Endothelial cell of umbilical vein (primary cell): Measurements from ENCODE around the gene PLXDC2. TPM values are rescaled to one million over a fixed set of nuclear protein-coding genes. Genes with fewer than 3 reads are reported as not detected.

Experiments used
- BruUV-seq: library from RNA; stranded (reverse); fragments of 400-500 nt; replicated peaks from 2 replicates; lab custom pipeline; 2021; lab: Mats Ljungman, UMichigan
- CTCF ChIA-PET: fragments of 300-600, 350-600 bp; sonication (Branson Sonifier 250); formaldehyde crosslinking; loops from one replicate; lab custom pipeline; 2021; ENCODE audit warnings: antibody characterized with exemption, inconsistent platforms; lab: Charles Lee
- POLR2A ChIA-PET: fragments of 300-600, 350-600 bp; sonication (Branson Sonifier 250); formaldehyde crosslinking; loops from one replicate; lab custom pipeline; 2021; ENCODE audit warnings: antibody characterized with exemption, inconsistent platforms; lab: Charles Lee
- DNase-seq: peaks from one replicate; pipeline ENCODE4 v3.0.0-alpha.2; 2011; ENCODE audit warnings: low read depth, low spot score
- FAIRE-seq: peaks from 2 replicates; lab custom pipeline; 2011; peaks lifted over from hg19 to GRCh38; lab: Jason Lieb, UNC
- H2AFZ ChIP-seq: 2 replicates; pipeline ENCODE4 v1.6.0; 2012; ENCODE audit warnings: low read depth, low read length, control low read depth, inconsistent platforms
- H3K27ac ChIP-seq: 2 replicates; pipeline ENCODE4 v1.5.1; 2011; ENCODE audit warnings: low read depth, mild to moderate bottlenecking, control low read depth, low read length, moderate library complexity; ENCODE audit not compliant: insufficient read depth
- H3K27me3 ChIP-seq, 2 experiments: 2 replicates each; pipeline versions ENCODE4 v1.6.0 to v1.6.1; 2011; ENCODE audit warnings: low read length in 2 of 2, mixed read lengths in 1 of 2; ENCODE audit not compliant: control insufficient read depth in 2 of 2, insufficient read depth in 2 of 2
- H3K36me3 ChIP-seq, 2 experiments: 2 replicates in 1 of 2; 3 replicates in 1 of 2; pipeline ENCODE4 v1.5.1; 2011; ENCODE audit warnings: low read length in 2 of 2, mild to moderate bottlenecking in 1 of 2, moderate library complexity in 1 of 2; ENCODE audit not compliant: control insufficient read depth in 2 of 2, insufficient read depth in 2 of 2; ENCODE audit errors: extremely low read depth in 1 of 2
- H3K4me1 ChIP-seq: 3 replicates; pipeline ENCODE4 v1.5.1; 2011; ENCODE audit warnings: mild to moderate bottlenecking, low read length; ENCODE audit not compliant: control insufficient read depth, insufficient read depth; ENCODE audit errors: extremely low read depth
- H3K4me2 ChIP-seq: 2 replicates; pipeline ENCODE4 v1.6.1; 2011; ENCODE audit warnings: low read length, control low read depth, mixed read lengths; ENCODE audit not compliant: insufficient read depth
- H3K4me3 ChIP-seq, 3 experiments: fragments of 200-600 bp in 1 of 3; sonication (generic), shearing (Covaris generic) in 1 of 3; replicated peaks in 1 of 3; 2 replicates each; pipeline ENCODE4 v1.5.1; 2011 to 2016; ENCODE audit warnings: control low read depth in 3 of 3, low read length in 3 of 3, mild to moderate bottlenecking in 2 of 3, inconsistent platforms in 1 of 3, low read depth in 1 of 3, moderate library complexity in 1 of 3; ENCODE audit not compliant: insufficient read depth in 1 of 3
- H3K79me2 ChIP-seq: 2 replicates; pipeline ENCODE4 v1.6.0; 2012; ENCODE audit warnings: low read length, inconsistent platforms; ENCODE audit not compliant: control insufficient read depth, insufficient read depth
- H3K9ac ChIP-seq: replicated peaks from 2 replicates; pipeline ENCODE3; 2011; ENCODE audit warnings: low read length, control low read depth; ENCODE audit not compliant: insufficient read depth; ENCODE audit errors: extremely low read depth
- H3K9me1 ChIP-seq: replicated peaks from 3 replicates; pipeline ENCODE4 v1.6.0; 2011; ENCODE audit warnings: mild to moderate bottlenecking, low read length; ENCODE audit not compliant: control insufficient read depth, insufficient read depth; ENCODE audit errors: extremely low read depth
- H3K9me3 ChIP-seq: replicated peaks from 2 replicates; pipeline ENCODE4 v1.5.1; 2012; ENCODE audit warnings: low read length, inconsistent platforms; ENCODE audit not compliant: control insufficient read depth, insufficient read depth
- H4K20me1 ChIP-seq: replicated peaks from 2 replicates; pipeline ENCODE3; 2011; ENCODE audit warnings: mild to moderate bottlenecking, low read length; ENCODE audit not compliant: control insufficient read depth, insufficient read depth; ENCODE audit errors: extremely low read depth
- EZH2 ChIP-seq: IDR thresholded peaks from 2 replicates; pipeline ENCODE4 v1.6.1; 2012; ENCODE audit warnings: borderline replicate concordance, low read depth, mild to moderate bottlenecking, moderate library complexity, low read length, inconsistent platforms; ENCODE audit not compliant: severe bottlenecking
- FOS ChIP-seq: IDR thresholded peaks from 2 replicates; pipeline ENCODE4 v1.6.1; 2011; ENCODE audit warnings: mild to moderate bottlenecking, low read length, moderate library complexity, borderline replicate concordance; ENCODE audit not compliant: insufficient read depth
- GATA2 ChIP-seq: IDR thresholded peaks from 2 replicates; pipeline ENCODE4 v1.7.0; 2011; ENCODE audit warnings: low read depth, mild to moderate bottlenecking, moderate library complexity, mixed read lengths, low read length; ENCODE audit not compliant: insufficient read length, insufficient read depth
- JUN ChIP-seq: IDR thresholded peaks from 2 replicates; pipeline ENCODE4 v1.6.1; 2011; ENCODE audit warnings: borderline replicate concordance, low read depth; ENCODE audit not compliant: insufficient read length, insufficient read depth
- MYC ChIP-seq: IDR thresholded peaks from one replicate; pipeline ENCODE4 v1.6.1; 2011; ENCODE audit warnings: mild to moderate bottlenecking, low read depth, low read length
- POLR2A ChIP-seq: IDR thresholded peaks from 2 replicates; pipeline ENCODE4 v1.6.1; 2012; ENCODE audit warnings: low read depth, mild to moderate bottlenecking, control low read depth, low read length
- POLR2AphosphoS5 ChIP-seq: IDR thresholded peaks from 2 replicates; pipeline ENCODE4 v1.6.1; 2012; ENCODE audit warnings: low read depth, mild to moderate bottlenecking, control low read depth, low read length, moderate library complexity; ENCODE audit not compliant: insufficient read depth
- dilution Hi-C: fragments of 300-500 bp; cut with MboI; formaldehyde crosslinking; loops from one replicate; pipeline ENCODE4 v1.15.0; 2019; ENCODE audit warnings: low sequenced_read_pairs; ENCODE audit not compliant: extremely low pct_ligation_motif_present
- intact Hi-C: fragments of 100-400 bp; cut with micrococcal nuclease; formaldehyde crosslinking; loops from one replicate; pipeline ENCODE4 v1.10.0; 2022
- polyA plus RNA-seq, 4 experiments: library from polyadenylated mRNA; depleted of rRNA in 3 of 4; stranded (reverse) in 3 of 4; unstranded in 1 of 4; fragments of >200 nt; gene quantifications; 2 replicates each; pipeline versions ENCODE4 v1.2.1 to v1.2.3, GENCODE V29; 2011 to 2012; ENCODE audit warnings: missing spikeins in 1 of 4
- total RNA-seq: library from RNA; stranded (reverse); gene quantifications from 2 replicates; pipeline ENCODE4 v1.2.3, GENCODE V29; 2021
- TF ChIP-seq, protein P1 (sequence below), 2 donors: IDR thresholded peaks; 1 replicate in 1 of 2; 2 replicates in 1 of 2; pipeline ENCODE4 v1.5.1; 2011; ENCODE audit warnings: low read length in 2 of 2, mild to moderate bottlenecking in 2 of 2, moderate library complexity in 2 of 2, control low read depth in 1 of 2, inconsistent platforms in 1 of 2, low read depth in 1 of 2; ENCODE audit not compliant: insufficient read depth in 1 of 2; ENCODE audit errors: extremely low read depth in 1 of 2

The PLXDC2 gene
- total and polyA plus RNA-seq, 2 donors (not counting 3 experiments of a cell fraction or from before 2014, with no cell fraction given): 0.32 to 1.2 TPM

DNA sequence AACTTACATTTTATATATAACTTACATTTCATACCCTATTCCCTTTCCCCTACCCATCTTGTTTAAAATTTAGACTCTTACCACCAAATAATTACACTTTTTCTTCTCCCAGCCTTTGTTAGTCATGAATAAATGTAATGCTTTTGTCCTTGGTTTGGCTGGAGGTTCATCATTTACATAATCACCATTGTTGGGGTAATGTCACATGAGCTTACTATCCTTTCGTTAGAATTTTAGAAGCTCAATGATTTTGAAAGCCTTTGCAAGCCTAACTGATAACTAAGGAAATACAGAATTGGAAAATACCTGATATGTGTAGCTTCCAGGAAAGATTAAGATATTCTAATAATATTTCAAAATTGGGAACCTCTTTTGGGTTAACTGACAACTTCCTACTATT lies 171.7 kb downstream of the PLXDC2 start:
- no TSS peak for BruUV-seq
- H2AFZ ChIP-seq: no peak overlapping the region
- DNase-seq (no peak), FAIRE-seq (no peak)
- no peaks in the 10 kb centered on the region for H3K27me3 ChIP-seq
- H4K20me1 ChIP-seq: no peaks in the 10 kb centered on the region
- H3K4me2 ChIP-seq: no peak overlapping the region
- POLR2A ChIA-PET: no interaction called here
- H3K27ac ChIP-seq: no peak overlapping the region
- H3K9me1 ChIP-seq: no peaks in the 10 kb centered on the region
- CTCF ChIA-PET: no interaction called here
- intact Hi-C loops (no loop called here), dilution Hi-C loops (no loop called here)
- no peaks in the 10 kb centered on the region for H3K4me1 ChIP-seq
- no peaks in the 10 kb centered on the region for H3K36me3 ChIP-seq
- H3K9me3 ChIP-seq: no peaks in the 10 kb centered on the region
- no peaks in the 10 kb centered on the region for H3K79me2 ChIP-seq
- no peak overlapping the region for H3K9ac ChIP-seq
- TF ChIP-seq EZH2: no peak
- TF ChIP-seq POLR2A: no peak
- no peak for TF ChIP-seq FOS
- no peak overlapping the region for H3K4me3 ChIP-seq

DNA sequence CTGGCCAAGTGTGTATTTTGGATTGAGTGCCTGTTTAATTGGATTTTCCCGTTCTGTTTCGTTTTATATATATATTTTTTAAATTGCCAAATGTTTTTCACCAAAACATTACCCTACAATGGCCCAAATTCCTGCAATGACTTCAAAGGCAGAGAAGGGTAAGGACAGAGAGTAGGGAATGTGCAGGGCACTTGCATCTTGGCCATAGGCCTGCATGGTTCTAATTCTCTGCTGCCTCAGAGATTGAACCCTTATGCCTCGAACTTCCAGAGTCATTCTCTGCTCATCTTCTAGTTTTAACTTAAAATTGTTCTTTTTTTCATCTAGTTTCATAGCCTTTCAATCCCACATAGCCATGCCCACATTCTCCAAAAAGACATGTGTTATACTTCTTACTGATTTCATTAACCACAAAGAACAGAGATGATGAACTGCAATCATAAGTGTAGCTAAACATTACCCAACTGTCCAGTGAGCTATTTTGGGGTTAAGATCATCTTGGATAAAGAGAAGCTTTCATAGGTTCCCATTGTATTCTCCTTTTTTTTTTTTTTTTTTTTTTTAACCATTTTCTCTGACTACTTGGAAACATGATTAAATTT lies 177.6 kb downstream of the PLXDC2 start:
- ChIA-PET POLR2A (no interaction called here), CTCF (no interaction called here)
- no peak for FAIRE-seq
- Histone ChIP-seq H3K4me1 (no peaks in the 10 kb centered on the region), H3K27ac (no peak overlapping the region), H3K9me1 (no peaks in the 10 kb centered on the region), H3K9me3 (no peaks in the 10 kb centered on the region), H3K9ac (no peak overlapping the region), H3K4me2 (no peak overlapping the region), H3K36me3 (no peaks in the 10 kb centered on the region), H2AFZ (no peak overlapping the region), H3K4me3 (no peak overlapping the region), H3K79me2 (no peaks in the 10 kb centered on the region), H4K20me1 (no peaks in the 10 kb centered on the region), H3K27me3 (no peaks in the 10 kb centered on the region)
- intact Hi-C loops: no loop called here
- no TSS peak for BruUV-seq
- no peak for DNase-seq
- dilution Hi-C loops: no loop called here
- TF ChIP-seq, protein P1, sequence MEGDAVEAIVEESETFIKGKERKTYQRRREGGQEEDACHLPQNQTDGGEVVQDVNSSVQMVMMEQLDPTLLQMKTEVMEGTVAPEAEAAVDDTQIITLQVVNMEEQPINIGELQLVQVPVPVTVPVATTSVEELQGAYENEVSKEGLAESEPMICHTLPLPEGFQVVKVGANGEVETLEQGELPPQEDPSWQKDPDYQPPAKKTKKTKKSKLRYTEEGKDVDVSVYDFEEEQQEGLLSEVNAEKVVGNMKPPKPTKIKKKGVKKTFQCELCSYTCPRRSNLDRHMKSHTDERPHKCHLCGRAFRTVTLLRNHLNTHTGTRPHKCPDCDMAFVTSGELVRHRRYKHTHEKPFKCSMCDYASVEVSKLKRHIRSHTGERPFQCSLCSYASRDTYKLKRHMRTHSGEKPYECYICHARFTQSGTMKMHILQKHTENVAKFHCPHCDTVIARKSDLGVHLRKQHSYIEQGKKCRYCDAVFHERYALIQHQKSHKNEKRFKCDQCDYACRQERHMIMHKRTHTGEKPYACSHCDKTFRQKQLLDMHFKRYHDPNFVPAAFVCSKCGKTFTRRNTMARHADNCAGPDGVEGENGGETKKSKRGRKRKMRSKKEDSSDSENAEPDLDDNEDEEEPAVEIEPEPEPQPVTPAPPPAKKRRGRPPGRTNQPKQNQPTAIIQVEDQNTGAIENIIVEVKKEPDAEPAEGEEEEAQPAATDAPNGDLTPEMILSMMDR (IDR thresholded peaks at IDR 0.05; ENCODE audit: extremely low read depth in 1 of 2, insufficient read depth in 1 of 2, low read depth in 1 of 2, low read length in 2 of 2): no peak
- TF ChIP-seq POLR2AphosphoS5: no peak
- TF ChIP-seq EZH2: no peak
- no peak for TF ChIP-seq GATA2
- no peak for TF ChIP-seq JUN
- no peak for TF ChIP-seq MYC
